Tibial nerve (tissue), 4 donors: ENCODE results near the gene FBLN1. TPM values are rescaled to one million over a fixed set of nuclear protein-coding genes. Genes with fewer than 3 reads are reported as not detected.

ENCODE experiments used
- DNase-seq, 2 donors: peaks; one replicate each; pipeline ENCODE4 v3.0.0-alpha.2; 2019; ENCODE audit warnings: low spot score in 2 of 2
- H3K27ac ChIP-seq, 4 donors: fragments of 200-600 bp; sonication (generic) in 3 of 4; one replicate each; pipeline ENCODE4 v1.5.1; 2017 to 2019; ENCODE audit warnings: mild to moderate bottlenecking in 1 of 4
- H3K27me3 ChIP-seq, 2 donors: fragments of 200-600 bp; sonication (generic) in 1 of 2; one replicate each; pipeline versions ENCODE4 v1.5.1 to v1.6.0; 2017 to 2019
- H3K36me3 ChIP-seq, 3 donors: fragments of 200-600 bp; sonication (generic); one replicate each; pipeline ENCODE4 v1.5.1; 2018 to 2019
- H3K4me1 ChIP-seq, 4 donors: fragments of 200-600 bp; sonication (generic) in 3 of 4; one replicate each; pipeline ENCODE4 v1.5.1; 2017 to 2019
- H3K4me3 ChIP-seq, 4 donors: fragments of 200-600 bp; sonication (generic) in 3 of 4; one replicate each; pipeline ENCODE4 v1.5.1; 2017 to 2019; ENCODE audit warnings: mild to moderate bottlenecking in 1 of 4, moderate library complexity in 1 of 4
- H3K9me3 ChIP-seq, 4 donors: fragments of 200-600 bp; sonication (generic) in 3 of 4; one replicate each; pipeline ENCODE4 v1.5.1; 2017 to 2019
- CTCF ChIP-seq, 5 experiments: fragments of 200-600 bp in 3 of 5; fragments of 450-650 bp in 2 of 5; sonication (generic) in 3 of 5; IDR thresholded peaks; one replicate each; pipeline ENCODE4 v1.5.1; 2016 to 2019; ENCODE audit warnings: antibody characterized with exemption in 5 of 5, mild to moderate bottlenecking in 3 of 5, moderate library complexity in 2 of 5
- EP300 ChIP-seq, 2 donors: sonication (generic); formaldehyde crosslinking; IDR thresholded peaks; one replicate each; pipeline ENCODE4 v1.6.1; 2017; ENCODE audit warnings: antibody characterized with exemption in 2 of 2, mild to moderate bottlenecking in 1 of 2
- POLR2A ChIP-seq, 2 donors: fragments of 450-650 bp; IDR thresholded peaks; one replicate each; pipeline ENCODE4 v1.6.1; 2017; ENCODE audit warnings: antibody characterized with exemption in 2 of 2, mild to moderate bottlenecking in 2 of 2, moderate library complexity in 2 of 2
- WGBS, 2 donors: methylation state at CpG; one replicate each; pipeline ENCODE4 v1.1.5; 2018; 5-methylcytosine and 5-hydroxymethylcytosine counted together
- total RNA-seq, 4 donors: library from RNA; depleted of rRNA; stranded (reverse); fragments of >200 nt; gene quantifications; one replicate each; pipeline ENCODE4 v1.1.0, GENCODE V29; 2016

The FBLN1 gene
- total RNA-seq, 4 donors from 2014 or later = 172 to 1,145 (median 351) TPM

DNA sequence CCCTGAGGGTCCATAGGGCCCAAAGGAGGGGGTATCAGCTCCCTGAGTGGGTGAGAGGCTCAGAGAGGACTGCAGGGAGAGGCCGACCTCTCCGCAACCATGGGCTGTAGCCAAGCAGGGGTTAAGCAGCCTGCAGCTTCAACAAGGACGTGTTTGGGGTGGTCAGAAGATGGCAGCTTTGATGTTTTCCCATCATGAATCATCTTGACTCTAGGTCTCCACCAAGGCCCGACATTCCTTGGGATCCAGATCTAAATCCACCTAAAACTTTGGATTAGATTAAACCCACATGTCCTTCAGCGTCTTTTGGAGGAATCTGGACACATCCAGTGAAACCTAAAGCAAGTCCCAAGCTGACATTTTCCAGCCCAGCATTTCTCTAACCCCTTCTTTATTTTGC is 19.8 kb downstream of the FBLN1 start:
- H3K4me3 ChIP-seq = no peak overlapping the region
- no peak for TF ChIP-seq EP300 (IDR thresholded peaks at IDR 0.05)
- TF ChIP-seq CTCF (IDR thresholded peaks at IDR 0.05) = no peak
- no peak for TF ChIP-seq POLR2A (IDR thresholded peaks at IDR 0.05)
- H3K4me1 ChIP-seq = peaks cover 0 to 26% (median 0%) of the 10 kb centered on the region in 4 donors

GRCh38 chr22:45524157-45524556 is 21.5 kb downstream of the FBLN1 start:
- H3K4me3 ChIP-seq = no peak overlapping the region
- peaks cover 0 to 10% (median 0%) of the 10 kb centered on the region in 3 donors for H3K36me3 ChIP-seq
- TF ChIP-seq EP300 (IDR thresholded peaks at IDR 0.05) = no peak
- TF ChIP-seq POLR2A (IDR thresholded peaks at IDR 0.05) = no peak
- TF ChIP-seq CTCF (IDR thresholded peaks at IDR 0.05) = no peak
- no peaks in the 10 kb centered on the region for H3K9me3 ChIP-seq
- H3K27me3 ChIP-seq = no peaks in the 10 kb centered on the region
- H3K27ac ChIP-seq = peak overlapping the region in 1 of 4 donors; percentile 5
- WGBS, 2 donors = 50 to 82% methylated on average over 4 to 5 of the region's 6 CpGs
- DNase-seq = no peak
- peaks cover 0 to 23% (median 0%) of the 10 kb centered on the region in 4 donors for H3K4me1 ChIP-seq

More for the DNA sequence above, 19.8 kb downstream of the FBLN1 start:
- Histone ChIP-seq H3K36me3 (peaks cover 0 to 5% (median 0%) of the 10 kb centered on the region in 3 donors), H3K27ac (peak overlapping the region in 1 of 4 donors; percentile 26), H3K9me3 (no peaks in the 10 kb centered on the region), H3K27me3 (no peaks in the 10 kb centered on the region)
- DNase-seq = no peak
- WGBS, 2 donors = 48 to 75% methylated on average over 5 of the region's 5 CpGs

DNA sequence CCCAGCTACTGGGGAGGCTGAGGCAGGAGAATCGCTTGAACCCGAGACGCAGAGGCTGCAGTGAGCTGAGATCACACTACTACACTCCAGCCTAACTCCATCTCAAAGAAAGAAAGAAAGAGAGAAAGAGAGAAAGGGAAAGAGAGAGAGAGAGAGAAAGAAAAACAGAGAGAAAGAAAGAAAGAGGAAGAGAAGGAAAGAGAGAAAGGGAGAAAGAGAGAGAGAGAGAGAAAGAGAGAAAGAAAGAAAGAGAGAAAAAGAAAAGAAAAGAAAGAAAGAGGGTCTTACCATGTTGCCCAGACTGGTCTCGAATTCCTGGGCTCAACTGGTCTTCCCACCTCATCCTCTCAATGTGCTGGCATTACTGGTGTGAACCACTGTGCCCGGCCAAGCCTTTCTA is 22.3 kb downstream of the FBLN1 start:
- H3K27me3 ChIP-seq = no peaks in the 10 kb centered on the region
- TF ChIP-seq POLR2A (IDR thresholded peaks at IDR 0.05) (no peak), EP300 (IDR thresholded peaks at IDR 0.05) (no peak), CTCF (IDR thresholded peaks at IDR 0.05) (no peak)
- H3K36me3 ChIP-seq = peaks cover 0 to 13% (median 0%) of the 10 kb centered on the region in 3 donors
- DNase-seq = no peak
- H3K27ac ChIP-seq = peak overlapping the region in 2 of 4 donors; percentile 43 to 68
- peaks cover 0 to 23% (median 0%) of the 10 kb centered on the region in 4 donors for H3K4me1 ChIP-seq
- no peaks in the 10 kb centered on the region for H3K9me3 ChIP-seq
- WGBS, 2 donors = 89 to 94% methylated on average over 5 of the region's 5 CpGs
- H3K4me3 ChIP-seq = no peak overlapping the region

DNA sequence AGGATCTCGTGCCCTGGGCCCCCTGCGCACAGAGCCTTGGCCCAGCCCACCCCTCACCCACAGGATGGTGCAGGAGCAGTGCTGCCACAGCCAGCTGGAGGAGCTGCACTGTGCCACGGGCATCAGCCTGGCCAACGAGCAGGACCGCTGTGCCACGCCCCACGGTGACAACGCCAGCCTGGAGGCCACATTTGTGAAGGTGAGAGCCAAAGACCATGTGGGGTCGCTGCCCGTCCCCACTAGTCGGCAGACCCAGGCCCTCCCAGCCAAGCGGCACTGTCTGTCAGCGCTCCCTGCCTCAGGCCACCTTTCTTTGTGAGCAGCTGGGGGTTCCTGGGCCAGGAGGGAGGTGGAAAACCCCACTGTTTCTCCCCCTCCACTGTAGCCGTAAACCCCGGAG is 22.8 kb downstream of the FBLN1 start:
- no peaks in the 10 kb centered on the region for H3K27me3 ChIP-seq
- no peak for TF ChIP-seq EP300 (IDR thresholded peaks at IDR 0.05)
- TF ChIP-seq CTCF (IDR thresholded peaks at IDR 0.05) = no peak
- no peak for TF ChIP-seq POLR2A (IDR thresholded peaks at IDR 0.05)
- peaks cover 0 to 8% (median 0%) of the 10 kb centered on the region in 3 donors for H3K36me3 ChIP-seq
- H3K4me1 ChIP-seq = peaks cover 0 to 23% (median 0%) of the 10 kb centered on the region in 4 donors
- 89 to 96% methylated on average over 5 to 9 of the region's 15 CpGs for WGBS, 2 donors
- H3K9me3 ChIP-seq = no peaks in the 10 kb centered on the region
- no peak for DNase-seq
- peak overlapping the region in 3 of 4 donors; percentile 23 to 68 (median 55) for H3K27ac ChIP-seq
- H3K4me3 ChIP-seq = no peak overlapping the region

DNA sequence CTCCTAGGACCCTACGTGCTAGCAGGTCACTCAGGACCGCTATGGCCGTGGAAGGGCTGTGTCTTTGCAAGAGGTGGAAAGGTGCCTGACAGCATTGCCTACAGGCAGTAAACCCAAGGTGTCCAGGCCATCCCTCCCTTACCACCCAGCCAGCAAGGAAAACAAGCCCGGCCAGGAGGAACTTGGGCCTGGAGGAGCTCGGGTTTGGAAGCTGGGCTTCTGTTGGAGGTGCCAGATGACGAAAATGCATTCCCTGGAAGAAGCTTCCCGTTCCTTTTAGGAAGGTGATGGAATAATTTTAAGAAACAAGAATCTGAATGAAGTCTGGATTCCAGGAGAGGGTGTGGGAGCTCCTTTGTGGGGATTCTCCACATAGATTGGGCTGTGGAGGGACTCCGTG is 23.6 kb downstream of the FBLN1 start:
- H3K4me1 ChIP-seq = peaks cover 0 to 23% (median 0%) of the 10 kb centered on the region in 4 donors
- no peak for DNase-seq
- H3K36me3 ChIP-seq = peaks cover 0 to 8% (median 0%) of the 10 kb centered on the region in 3 donors
- TF ChIP-seq CTCF (IDR thresholded peaks at IDR 0.05) = no peak
- no peak for TF ChIP-seq POLR2A (IDR thresholded peaks at IDR 0.05)
- no peak for TF ChIP-seq EP300 (IDR thresholded peaks at IDR 0.05)
- peak overlapping the region in 3 of 4 donors; percentile 23 to 68 (median 55) for H3K27ac ChIP-seq
- H3K27me3 ChIP-seq = no peaks in the 10 kb centered on the region
- H3K4me3 ChIP-seq = no peak overlapping the region
- 80 to 87% methylated on average over 8 of the region's 8 CpGs for WGBS, 2 donors
- H3K9me3 ChIP-seq = no peaks in the 10 kb centered on the region
